GM21390 (cell line): Measurements from ENCODE around the gene ARID1B.

Source experiments
- ATAC-seq: cut with Tn5 transposase; IDR thresholded peaks from one replicate; pipeline ENCODE4 v1.9.1; 2021; ENCODE audit not compliant: unreplicated experiment

ARID1B gene

DNA sequence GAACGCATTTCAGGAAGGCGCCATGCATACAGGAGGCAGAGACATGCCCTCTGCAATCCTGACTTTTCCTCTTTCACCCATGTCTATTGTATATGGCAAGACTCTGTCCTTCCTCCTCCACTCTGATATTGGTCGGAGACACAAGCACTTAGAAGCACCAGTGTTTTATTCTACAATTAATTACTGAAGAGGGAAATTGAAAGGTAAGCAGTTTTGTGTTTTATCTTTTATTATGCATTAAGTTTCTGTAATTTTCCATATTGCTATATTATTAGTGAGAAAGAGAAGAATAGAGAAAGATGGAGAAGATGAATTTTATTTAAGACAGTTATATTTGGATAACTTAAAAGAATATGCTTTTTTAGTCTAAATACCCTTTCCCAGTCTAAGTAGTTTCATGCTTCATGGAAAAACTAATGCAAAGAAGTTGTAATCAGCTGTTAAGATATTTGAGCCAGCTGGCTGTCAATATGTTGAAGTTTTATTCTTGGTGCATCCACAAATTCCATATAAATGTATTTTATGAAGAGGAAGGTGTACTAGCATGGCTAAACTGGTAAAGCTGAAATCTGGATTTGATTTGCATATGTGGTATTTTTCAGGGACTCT, 13.6 kb downstream of the ARID1B start:
- ATAC-seq = no peak

GRCh38 chr6:156791320-156791850, 14.2 kb downstream of the ARID1B start:
- ATAC-seq = peak; percentile 51

- no peak for ATAC-seq
Observed at GRCh38 chr6:156793200-156793599, 16.0 kb downstream of the ARID1B start.

DNA sequence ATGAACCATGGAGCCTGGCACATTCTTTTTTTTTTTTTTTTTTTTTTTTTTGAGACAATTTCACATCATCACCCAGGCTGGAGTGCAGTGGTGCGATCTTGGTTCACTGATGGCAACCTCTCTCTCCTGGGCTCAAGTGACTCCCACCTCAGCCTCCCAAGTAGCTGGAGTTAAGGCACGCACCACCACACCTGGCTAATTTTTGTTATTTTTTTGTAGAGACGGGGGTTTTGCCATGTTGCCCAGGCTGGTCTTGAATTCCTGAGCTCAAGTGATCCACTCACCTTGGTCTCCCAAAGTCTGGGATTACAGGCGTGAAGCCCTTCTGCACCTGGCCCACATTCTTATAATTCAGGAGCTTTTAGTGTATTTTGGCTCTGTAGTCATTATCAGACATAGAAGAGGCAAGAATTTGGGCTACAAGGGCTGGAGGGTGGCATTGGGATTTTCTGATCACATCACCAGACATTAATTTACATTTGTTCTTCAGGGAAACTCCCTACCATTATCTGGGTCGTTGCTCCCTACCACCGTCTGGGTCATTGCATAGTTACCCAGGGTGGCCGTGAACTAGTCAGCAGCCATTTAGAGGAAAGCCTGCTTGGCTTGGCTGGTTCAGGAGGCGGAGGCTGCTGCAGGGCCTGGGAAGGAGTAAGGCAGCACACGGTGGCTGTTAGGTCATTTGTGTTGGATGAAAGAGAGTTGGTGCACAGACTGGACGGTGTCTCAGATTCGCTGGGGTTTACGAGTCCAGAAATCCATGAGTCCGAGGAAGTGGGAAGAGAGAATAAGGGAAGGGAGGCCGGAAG, 17.6 kb downstream of the ARID1B start:
- ATAC-seq = peak; percentile 35

DNA sequence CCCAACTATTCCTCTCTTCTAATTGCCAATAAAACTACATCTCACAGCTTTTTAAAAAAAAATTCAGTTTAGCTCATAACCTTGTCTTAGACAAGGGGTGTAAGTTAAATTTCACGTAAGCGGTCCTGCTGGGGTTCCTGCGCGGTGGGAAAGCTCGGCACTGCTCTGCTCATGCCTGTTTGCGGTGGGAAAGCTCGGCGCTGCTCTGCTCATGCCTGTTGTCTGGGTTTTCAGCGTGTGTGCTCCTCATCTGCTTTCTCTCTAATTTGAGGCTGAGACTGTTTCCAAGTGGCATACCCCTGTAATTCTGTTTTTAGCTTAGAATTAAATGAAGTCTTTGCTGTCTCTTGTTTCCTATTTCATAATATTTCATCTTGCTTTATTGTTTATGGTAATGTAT, 18.6 kb downstream of the ARID1B start:
- no peak for ATAC-seq

GRCh38 chr6:156796627-156797026, 19.4 kb downstream of the ARID1B start:
- no peak for ATAC-seq

- no peak for ATAC-seq
Observed at GRCh38 chr6:156797901-156798735, 20.9 kb downstream of the ARID1B start.

- no peak for ATAC-seq
Observed at GRCh38 chr6:156801712-156802111, 24.5 kb downstream of the ARID1B start.

- no peak for ATAC-seq
Observed at GRCh38 chr6:156803353-156803752, 26.2 kb downstream of the ARID1B start.

DNA sequence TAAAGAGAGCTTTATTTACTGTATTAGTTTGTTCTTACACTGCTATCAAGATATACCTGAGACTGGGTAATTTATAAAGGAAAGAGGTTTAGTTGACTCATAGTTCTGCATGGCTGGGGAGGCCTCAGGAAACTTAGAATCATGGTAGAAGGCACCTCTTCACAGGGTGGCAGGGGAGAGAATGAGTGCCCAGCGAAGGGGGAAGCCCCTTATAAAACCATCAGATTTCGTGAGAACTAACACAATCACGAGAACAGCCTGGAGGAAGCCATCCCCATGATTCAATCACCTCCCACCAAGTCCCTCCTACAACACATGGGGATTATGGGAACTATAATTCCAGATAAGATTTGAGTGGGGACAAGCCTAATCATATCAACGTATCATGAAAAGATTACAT, 27.2 kb downstream of the ARID1B start:
- no peak for ATAC-seq

DNA sequence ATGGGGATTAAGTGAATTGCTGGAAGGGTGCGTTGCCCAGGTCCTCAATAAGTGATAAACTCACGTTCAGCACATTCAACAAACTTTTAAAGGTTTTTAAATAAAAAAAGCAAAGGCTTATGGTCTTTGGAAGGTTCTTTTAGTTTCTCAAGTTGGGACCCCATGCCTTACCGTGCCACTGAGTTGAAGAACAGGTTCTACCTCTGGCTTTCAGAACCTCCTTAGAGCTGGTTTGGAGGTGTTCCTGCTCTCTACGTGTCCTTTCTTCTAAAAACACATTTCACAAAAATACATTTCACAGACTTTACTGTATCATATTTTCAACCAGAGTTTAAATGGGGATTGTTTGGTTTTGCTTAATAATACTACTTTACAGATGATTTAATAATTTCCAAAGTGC, 29.0 kb downstream of the ARID1B start:
- ATAC-seq = no peak

DNA sequence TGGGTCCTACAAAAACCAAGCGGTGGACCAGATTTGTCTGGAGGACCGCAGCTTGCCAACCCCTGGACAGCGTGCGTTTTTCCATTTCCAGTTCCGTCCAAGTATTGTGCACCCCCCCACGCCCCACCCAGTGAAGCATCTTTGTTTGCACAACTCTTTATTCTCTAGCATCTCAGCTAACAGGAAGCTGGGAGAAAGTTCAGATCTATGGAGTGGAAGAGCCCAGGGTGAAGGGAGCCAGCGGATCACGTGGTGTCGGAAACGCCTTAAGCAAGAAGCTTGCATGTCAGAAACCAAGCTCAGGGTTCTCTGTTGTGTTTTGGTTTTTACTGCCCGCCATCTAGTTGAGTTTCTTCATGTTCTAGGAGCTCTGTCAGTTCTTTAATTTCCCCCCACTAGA, 29.9 kb downstream of the ARID1B start:
- ATAC-seq = no peak

GRCh38 chr6:156807795-156808194, 30.6 kb downstream of the ARID1B start:
- ATAC-seq = no peak

- peak; percentile 39 for ATAC-seq
Observed at GRCh38 chr6:156808287-156808686, 31.1 kb downstream of the ARID1B start.

GRCh38 chr6:156809034-156809433, 31.9 kb downstream of the ARID1B start:
- peak; percentile 90 for ATAC-seq

GRCh38 chr6:156809446-156810178, 32.4 kb downstream of the ARID1B start:
- no peak for ATAC-seq

GRCh38 chr6:156814036-156814581, 36.9 kb downstream of the ARID1B start:
- no peak for ATAC-seq

- no peak for ATAC-seq
Observed at GRCh38 chr6:156816505-156816904, 39.3 kb downstream of the ARID1B start.

DNA sequence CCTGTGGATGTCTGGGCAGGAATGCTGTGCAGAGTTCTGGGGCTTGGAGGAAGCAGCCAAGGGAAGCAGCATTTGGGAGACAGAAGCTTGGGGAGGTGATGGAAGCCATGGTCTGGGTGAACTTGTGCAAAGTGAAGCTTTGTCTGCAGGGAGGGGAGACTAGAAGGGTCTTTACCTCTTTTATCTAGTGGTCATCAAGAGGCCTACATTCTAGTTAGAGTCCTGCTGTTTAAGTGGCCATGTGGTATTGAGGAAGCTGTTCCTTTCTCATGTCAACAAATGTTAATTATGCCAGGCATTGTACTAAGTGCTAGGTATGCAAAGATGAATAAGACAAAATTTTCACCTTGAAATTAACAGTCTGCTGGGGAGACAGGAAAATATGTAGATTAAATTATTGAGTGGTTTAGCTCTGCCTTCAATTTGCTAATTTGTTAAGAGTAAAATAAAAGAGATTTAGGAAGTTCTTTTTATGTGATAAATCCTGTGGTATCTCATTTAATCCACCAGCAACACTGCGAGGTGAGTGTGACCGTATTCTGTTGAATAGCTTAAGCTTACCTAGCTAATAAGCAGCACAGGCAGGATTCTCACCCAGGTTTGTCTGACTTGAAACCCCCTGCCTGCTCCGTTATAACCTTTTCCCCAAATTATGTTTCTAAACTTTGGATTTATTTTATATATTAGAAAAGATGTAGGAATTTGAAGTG, 43.1 kb downstream of the ARID1B start:
- no peak for ATAC-seq

DNA sequence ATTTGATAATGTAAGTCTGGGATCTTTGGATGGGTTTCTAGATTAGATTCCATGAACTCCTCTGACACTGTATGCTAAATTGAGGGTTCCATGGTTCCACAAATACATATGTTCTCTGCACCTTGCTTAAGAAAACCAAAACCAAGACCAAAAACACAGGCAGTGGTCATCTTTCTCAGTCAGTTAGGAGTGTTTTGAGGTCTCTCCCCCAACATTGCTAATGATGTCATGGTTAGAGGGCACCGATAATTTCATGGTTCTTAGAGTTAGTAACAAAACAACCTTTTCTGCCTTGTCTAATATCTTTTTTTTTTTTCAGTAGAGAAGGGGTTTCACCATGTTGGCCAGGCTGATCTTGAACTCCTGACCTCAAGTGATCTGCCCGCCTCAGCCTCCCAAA, 44.5 kb downstream of the ARID1B start:
- peak; percentile 39 for ATAC-seq
